MCF 10A (cell line): ENCODE results near the gene CCND3. TPM values are rescaled to one million over a fixed set of nuclear protein-coding genes. Genes with fewer than 3 reads are reported as not detected.
A peak's percentile ranks its signal among the peaks of the same experiment; 100 is the strongest.

Experiments
- BruUV-seq: library from RNA; stranded (reverse); fragments of 400-500 nt; replicated peaks from 2 replicates; lab custom pipeline; 2021; lab: Mats Ljungman, UMichigan
- CTCF ChIA-PET: fragments of 300-600 bp; sonication (Branson Sonifier 250); formaldehyde crosslinking; extraction: SDS; loops from one replicate; lab custom pipeline; 2021; ENCODE audit warnings: antibody characterized with exemption, inconsistent platforms; lab: Yijun Ruan, JAX
- POLR2A ChIA-PET: fragments of 300-600, 350-650 bp; sonication (Branson Sonifier 250); formaldehyde crosslinking; extraction: SDS; loops from one replicate; lab custom pipeline; 2020; ENCODE audit warnings: antibody characterized with exemption, inconsistent platforms; lab: Yijun Ruan, JAX
- DNase-seq: peaks from one replicate; pipeline ENCODE4 v3.0.0-alpha.2; 2018; ENCODE audit not compliant: unreplicated experiment
- H3K27ac Mint-ChIP-seq: one replicate; pipeline ENCODE4 v1.8.0; 2022; ENCODE audit warnings: mild to moderate bottlenecking, low read depth, mixed read lengths; ENCODE audit not compliant: unreplicated experiment
- H3K27me3 Mint-ChIP-seq: one replicate; pipeline ENCODE4 v1.8.0; 2022; ENCODE audit warnings: mixed read lengths; ENCODE audit not compliant: insufficient read depth, unreplicated experiment
- H3K36me3 Mint-ChIP-seq: one replicate; pipeline ENCODE4 v1.8.0; 2022; ENCODE audit warnings: mild to moderate bottlenecking, moderate library complexity, mixed read lengths; ENCODE audit not compliant: insufficient read depth, unreplicated experiment
- H3K4me1 Mint-ChIP-seq: one replicate; pipeline ENCODE4 v1.8.0; 2022; ENCODE audit warnings: mixed read lengths; ENCODE audit not compliant: insufficient read depth, unreplicated experiment
- H3K4me3 Mint-ChIP-seq: one replicate; pipeline ENCODE4 v1.8.0; 2022; ENCODE audit warnings: mild to moderate bottlenecking, moderate library complexity, mixed read lengths; ENCODE audit not compliant: unreplicated experiment
- H3K9me3 Mint-ChIP-seq: one replicate; pipeline ENCODE4 v1.8.0; 2022; ENCODE audit warnings: mixed read lengths; ENCODE audit not compliant: unreplicated experiment
- CTCF ChIP-seq: fragments of 200-600 bp; IDR thresholded peaks from one replicate; pipeline ENCODE4 v1.8.0; 2022; ENCODE audit warnings: antibody characterized with exemption, mild to moderate bottlenecking; ENCODE audit not compliant: unreplicated experiment
- intact Hi-C: fragments of 100-400 bp; cut with micrococcal nuclease; formaldehyde crosslinking; loops from 2 replicates; pipeline ENCODE4 v1.14.1; 2022
- total RNA-seq: library from RNA; stranded (reverse); gene quantifications from 2 replicates; pipeline ENCODE4 v1.2.3, GENCODE V29; 2022

Gene CCND3
- total RNA-seq, 1 experiment from 2014 or later: 75.8 TPM

DNA sequence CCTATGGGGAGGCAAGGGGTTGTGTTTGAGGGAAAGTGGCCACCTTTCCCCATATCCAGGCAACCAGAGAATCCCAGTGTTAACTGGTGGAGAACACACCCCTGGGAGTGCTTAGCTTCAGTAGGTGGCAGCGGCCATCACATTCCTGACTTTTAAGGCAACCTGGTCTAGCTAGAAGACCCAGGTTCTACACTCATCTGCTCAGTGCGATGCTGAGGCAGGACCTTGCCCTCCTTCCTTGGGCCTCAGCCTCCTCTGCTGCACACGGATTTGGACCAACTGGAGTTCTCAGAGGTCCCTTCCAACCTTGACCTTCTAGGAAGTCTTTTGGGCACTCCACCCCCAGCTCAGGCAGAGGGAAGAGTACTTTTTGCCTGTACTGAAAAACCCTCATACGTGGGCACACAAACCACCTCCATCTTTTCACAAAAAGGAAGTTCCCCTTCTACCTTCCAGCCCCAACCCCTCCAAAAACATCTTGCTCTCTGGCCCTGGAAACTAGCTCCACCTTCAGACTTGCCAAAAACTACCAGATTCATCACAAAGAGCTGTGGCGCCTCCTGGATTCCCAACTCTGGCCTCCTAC, 2.9 kb downstream of the CCND3 start:
- intact Hi-C loops: loop anchor here (5.0 kb wide), 1 partner anchor 151 kb away; the partner anchor contains the start of gene TOMM6
- BruUV-seq: no TSS peak
- Mint-ChIP-seq H3K4me1 (peaks cover 31% of the 10 kb centered on the region), H3K27ac (peak overlapping the region; percentile 87), H3K27me3 (no peaks in the 10 kb centered on the region), H3K36me3 (peaks cover 71% of the 10 kb centered on the region), H3K9me3 (no peaks in the 10 kb centered on the region), H3K4me3 (peak overlapping the region; percentile 85)
- POLR2A ChIA-PET: interaction anchor here (1.0 to 14.4 kb wide), 7 partner anchors 8 to 157 kb away, joined by 3 to 157 read pairs (median 11); partner anchors contain the start of genes BYSL, MED20 and TAF8
- TF ChIP-seq CTCF: no peak
- no peak for DNase-seq
- CTCF ChIA-PET: interaction anchor here (0.8 to 10.1 kb wide), 9 partner anchors 9 to 108 kb away, joined by 3 to 117 read pairs (median 3); partner anchors contain the start of genes BYSL, MED20 and TAF8

GRCh38 chr6:41937861-41938574, 3.6 kb downstream of the CCND3 start:
- Mint-ChIP-seq H3K27ac (peak overlapping the region; percentile 7), H3K4me1 (peaks cover 31% of the 10 kb centered on the region), H3K27me3 (no peaks in the 10 kb centered on the region), H3K36me3 (peaks cover 78% of the 10 kb centered on the region), H3K4me3 (no peak overlapping the region), H3K9me3 (no peaks in the 10 kb centered on the region)
- BruUV-seq: no TSS peak
- DNase-seq: no peak
- no peak for TF ChIP-seq CTCF
- POLR2A ChIA-PET: interaction anchor here (1.5 to 14.4 kb wide), 4 partner anchors 15 to 157 kb away, joined by 3 to 157 read pairs (median 74); partner anchors contain the start of genes BYSL, MED20 and TAF8
- CTCF ChIA-PET: interaction anchor here (0.7 to 10.1 kb wide), 8 partner anchors 13 to 152 kb away, joined by 3 to 117 read pairs (median 5); partner anchors contain the start of genes BYSL, MED20 and TAF8
- intact Hi-C loops: loop anchor here (5.0 kb wide), 1 partner anchor 151 kb away; the partner anchor contains the start of gene TOMM6

- no peak overlapping the region for H3K4me3 Mint-ChIP-seq
- no peak overlapping the region for H3K27ac Mint-ChIP-seq
- peaks cover 84% of the 10 kb centered on the region for H3K36me3 Mint-ChIP-seq
- intact Hi-C loops: loop anchor here (5.0 kb wide), 1 partner anchor 150 kb away; the partner anchor contains the start of gene TOMM6
- H3K9me3 Mint-ChIP-seq: no peaks in the 10 kb centered on the region
- H3K27me3 Mint-ChIP-seq: no peaks in the 10 kb centered on the region
- POLR2A ChIA-PET: interaction anchor here (0.5 to 14.4 kb wide), 3 partner anchors 15 to 109 kb away, joined by 3 to 157 read pairs (median 136); partner anchors contain the start of genes BYSL, MED20 and TAF8
- DNase-seq: no peak
- no TSS peak for BruUV-seq
- no peak for TF ChIP-seq CTCF
- CTCF ChIA-PET: interaction anchor here (0.7 to 10.1 kb wide), 7 partner anchors 15 to 151 kb away, joined by 3 to 117 read pairs (median 6); partner anchors contain the start of genes BYSL, MED20 and TAF8
- H3K4me1 Mint-ChIP-seq: peaks cover 31% of the 10 kb centered on the region
Measured at GRCh38 chr6:41937472-41937860, 4.1 kb downstream of the CCND3 start.
